NCI-H2081 treated with DMSO at 0.1 percent for 48 hours (cell line): Measurements from ENCODE around the gene MAP3K2.

ENCODE experiments used
- DNase-seq: peaks from one replicate; lab custom pipeline; 2025; lab: John Stamatoyannopoulos, UW

Gene MAP3K2

DNA sequence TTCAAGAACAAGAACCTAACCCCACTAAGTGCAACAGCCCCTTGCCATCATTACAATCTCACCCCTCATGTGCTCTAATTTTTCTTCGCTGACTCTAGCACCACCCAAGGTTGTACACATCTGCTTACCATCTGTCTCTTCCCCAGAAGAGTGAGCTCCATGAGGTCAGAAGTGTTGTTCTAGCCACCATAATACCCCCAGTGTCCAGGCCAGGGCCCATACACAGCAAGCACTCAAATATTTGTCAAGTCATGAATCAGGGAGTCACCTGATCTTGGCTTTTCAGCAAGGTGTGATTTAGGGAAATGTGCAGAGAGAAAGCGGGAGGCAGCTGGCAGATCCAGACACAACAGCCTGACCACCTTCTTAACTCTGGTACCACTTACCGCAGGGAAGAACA is 99.5 kb downstream of the MAP3K2 start:
- DNase-seq = no peak

DNA sequence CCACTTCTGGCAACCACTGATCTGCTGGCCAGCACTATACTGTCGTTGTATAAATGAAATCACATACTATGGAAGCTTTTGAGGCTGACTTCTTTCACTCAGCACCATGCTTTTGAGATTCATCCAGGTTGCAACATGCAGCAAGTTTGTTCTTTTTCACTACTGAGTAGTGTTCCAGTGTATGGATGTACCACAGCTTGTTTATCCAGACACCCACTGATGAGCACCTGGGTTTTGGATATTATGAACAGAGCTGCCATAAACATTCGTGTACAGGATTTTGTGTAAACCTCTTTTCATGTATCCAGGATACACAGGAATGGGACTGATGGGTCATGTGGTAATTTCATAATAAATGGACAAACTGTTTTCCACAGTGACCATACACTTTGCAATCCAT is 104.5 kb downstream of the MAP3K2 start:
- no peak for DNase-seq

DNA sequence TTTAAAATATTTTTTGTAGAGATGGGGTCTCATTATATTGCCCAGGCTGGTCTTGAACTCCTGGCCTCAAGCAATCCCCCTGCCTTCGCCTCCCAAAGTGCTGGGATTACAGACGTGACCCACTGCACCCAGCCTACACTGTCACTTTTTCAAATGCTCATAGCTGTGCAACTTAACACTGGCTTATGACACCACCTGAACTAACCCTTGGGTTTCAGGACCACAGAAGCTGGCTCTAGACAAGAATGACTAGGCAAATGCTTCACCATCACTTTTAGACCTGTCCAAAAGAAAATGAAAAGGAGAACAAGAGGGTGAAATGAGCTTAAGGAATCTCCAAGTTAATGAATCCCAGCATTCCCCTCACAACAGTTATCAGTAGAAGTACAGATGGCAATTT is 107.1 kb downstream of the MAP3K2 start:
- DNase-seq = no peak

DNA sequence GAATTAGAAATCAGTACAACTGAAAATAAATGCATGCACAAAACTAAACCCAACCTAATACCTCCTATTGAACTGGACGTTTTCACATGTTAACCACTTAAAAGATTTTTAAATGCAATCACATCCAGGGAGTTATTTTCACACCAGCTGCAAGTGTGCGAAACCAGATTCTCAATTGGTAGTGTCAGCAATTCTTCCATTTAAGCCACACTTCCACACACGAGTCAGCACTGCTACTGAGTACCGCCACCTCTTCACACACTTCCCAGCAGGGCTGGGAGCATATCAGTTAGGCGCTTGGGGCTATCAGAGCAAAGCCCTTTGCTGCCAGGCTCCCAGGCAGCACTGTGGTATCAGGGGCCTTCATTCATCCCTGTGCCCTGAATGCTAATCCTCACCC is 108.0 kb downstream of the MAP3K2 start:
- no peak for DNase-seq

DNA sequence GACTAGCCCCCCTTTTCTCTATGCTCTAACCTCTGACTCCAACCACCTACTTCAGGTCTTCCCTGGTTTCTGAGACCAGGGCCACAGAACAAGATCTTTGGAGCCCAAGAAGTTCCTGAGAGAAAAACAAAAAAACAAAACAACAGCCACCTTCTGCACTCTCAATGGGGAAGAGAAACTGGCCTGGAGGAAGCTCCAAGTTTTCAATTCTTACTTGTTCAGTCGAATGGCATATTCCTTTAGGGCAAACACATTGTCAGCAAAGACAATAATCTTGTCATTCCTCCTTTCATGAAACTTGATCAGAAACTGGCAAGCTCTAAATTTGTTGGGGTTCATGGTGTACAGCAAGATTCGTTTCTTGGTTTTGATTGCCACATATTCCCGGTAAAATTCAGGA is 108.8 kb downstream of the MAP3K2 start:
- no peak for DNase-seq

DNA sequence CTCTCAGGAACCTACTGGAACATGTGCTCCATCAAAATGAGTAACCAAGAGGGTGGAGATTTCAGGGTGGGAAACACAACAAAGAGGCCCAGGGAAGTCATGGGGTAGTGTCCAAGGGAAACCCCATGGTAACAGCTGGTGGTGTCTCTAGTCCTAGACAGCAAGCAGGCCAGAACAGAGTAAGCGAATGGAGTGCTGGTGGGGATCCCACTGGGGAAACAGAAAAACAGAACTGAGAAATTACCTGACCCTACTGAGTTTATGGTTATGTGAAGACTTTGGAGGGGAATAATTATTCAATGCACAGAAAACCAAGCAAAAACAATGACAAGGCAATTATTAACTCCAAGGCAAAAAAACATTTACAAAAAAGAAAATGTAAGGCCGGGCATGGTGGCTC is 110.7 kb downstream of the MAP3K2 start:
- no peak for DNase-seq

DNA sequence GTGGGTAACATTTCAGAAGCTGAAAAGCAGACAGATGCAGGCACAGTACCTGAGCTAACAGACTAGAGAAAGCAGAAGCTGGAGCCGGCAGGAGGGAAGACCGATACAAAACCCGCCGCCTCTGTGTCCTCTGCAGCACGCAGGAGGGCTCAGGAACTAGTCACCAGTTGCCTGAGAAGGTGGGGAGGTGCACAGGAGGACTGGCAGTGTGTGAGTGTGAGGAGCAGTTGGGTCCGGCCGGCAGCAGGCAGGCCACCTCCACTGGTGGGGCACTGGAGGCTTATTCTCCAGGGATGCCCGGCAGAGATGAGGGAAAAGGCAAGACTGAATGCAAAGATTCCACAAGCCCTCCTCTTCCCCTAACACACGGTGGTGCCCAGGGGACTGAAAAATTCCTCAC is 112.0 kb downstream of the MAP3K2 start:
- no peak for DNase-seq

DNA sequence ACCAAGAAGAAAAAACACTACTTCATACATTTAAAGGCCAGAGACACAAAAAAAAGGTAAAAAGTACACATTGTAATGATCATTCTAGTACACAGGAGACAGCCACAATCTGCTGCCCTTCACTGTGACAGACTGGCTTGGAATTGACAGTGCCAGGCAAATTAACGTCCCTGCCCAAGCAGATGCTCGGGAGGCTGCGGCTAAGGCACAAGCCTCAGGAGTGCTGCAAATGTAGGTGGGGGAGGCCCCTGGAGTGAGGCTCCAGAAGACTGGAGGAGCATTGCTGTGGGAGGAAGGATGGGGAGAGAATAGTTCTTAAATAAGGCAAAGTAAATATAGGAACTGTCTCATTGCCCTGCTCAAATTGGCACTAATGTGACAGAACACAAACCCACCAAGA is 112.4 kb downstream of the MAP3K2 start:
- DNase-seq = no peak

DNA sequence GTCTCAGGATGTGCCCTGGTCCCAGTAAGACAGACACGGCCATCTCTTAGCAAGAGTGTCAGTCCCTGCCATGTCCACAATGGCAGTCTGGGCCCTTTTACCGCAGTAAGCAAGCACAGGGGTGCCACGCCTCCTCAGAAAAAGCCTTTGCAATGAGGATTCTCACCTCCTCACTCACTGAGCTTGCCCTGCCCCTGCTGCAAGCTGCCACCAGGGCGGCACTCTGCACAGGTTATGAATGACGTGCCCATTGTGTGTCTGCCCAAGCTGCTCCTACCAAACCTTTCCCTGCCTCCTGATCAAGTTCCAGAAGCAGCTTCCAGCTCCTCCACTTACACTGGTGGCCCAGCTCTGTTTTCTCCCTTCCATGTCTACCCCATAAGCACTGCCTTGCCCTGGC is 117.1 kb downstream of the MAP3K2 start:
- DNase-seq = no peak

DNA sequence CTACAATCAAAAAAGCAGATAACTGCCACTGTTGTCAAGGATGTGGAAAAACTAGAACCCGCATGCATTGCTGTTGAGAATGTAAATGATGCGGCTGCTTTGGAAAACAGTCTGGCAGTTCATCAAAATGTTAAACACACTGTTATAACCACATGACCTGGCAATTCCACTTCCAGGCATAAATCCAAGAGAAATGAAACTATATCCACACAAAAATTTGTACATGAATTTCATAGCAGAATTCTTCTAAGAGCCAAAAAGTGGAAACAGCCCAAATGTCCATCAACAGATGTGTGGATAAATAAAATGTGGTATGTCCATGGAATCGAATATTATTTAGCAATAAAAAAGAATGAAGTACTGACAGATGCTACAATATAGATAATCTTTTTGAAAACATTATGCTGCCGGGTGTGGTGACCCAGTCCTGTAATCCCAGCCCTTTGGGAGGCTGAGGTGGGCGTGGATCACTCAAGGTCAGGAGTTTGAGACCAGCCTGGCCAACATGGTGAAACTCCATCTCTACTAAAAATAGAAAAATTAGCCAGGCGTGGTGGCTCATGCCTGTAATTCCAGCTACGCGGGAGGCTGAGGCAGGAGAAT is 125.9 kb downstream of the MAP3K2 start:
- DNase-seq = no peak

DNA sequence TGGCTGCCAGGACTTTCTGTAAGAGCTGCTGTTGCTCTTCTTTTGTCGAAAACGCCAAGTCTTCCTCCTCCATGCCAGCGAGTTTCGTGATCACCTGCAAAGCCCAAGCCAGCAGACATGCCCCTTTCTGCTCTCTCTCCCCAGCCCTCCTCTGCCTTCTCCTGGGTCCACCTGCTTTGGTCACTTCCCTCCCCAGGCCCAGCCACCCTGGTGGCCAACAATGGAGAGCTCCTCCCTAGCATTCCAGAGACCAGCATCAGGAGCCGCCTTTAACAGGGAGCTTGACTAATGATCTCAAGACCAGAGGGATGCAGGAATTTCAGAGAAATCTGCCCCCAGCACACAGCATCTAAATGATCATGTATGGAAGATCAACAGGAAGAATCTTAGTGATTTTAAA is 128.4 kb downstream of the MAP3K2 start:
- DNase-seq = no peak

DNA sequence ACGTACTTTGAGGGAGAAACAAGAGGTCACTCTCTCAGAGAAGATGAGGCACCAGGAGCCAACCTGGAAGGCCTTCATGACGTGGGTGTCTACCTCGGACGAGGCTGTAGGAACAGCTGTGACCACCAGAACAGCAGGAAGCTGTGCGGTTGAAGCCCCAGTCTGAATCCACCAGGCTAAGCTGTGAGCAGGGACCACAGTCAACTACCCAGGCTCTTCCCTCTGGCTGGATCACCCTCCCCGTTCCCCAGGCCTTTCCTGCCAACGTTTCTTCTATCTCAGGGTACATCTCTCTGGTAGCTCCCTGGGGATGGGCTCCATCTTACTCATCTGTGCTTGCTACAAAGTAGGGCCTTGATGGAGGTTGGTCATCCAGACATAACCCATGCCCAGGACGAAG is 130.9 kb downstream of the MAP3K2 start:
- no peak for DNase-seq

DNA sequence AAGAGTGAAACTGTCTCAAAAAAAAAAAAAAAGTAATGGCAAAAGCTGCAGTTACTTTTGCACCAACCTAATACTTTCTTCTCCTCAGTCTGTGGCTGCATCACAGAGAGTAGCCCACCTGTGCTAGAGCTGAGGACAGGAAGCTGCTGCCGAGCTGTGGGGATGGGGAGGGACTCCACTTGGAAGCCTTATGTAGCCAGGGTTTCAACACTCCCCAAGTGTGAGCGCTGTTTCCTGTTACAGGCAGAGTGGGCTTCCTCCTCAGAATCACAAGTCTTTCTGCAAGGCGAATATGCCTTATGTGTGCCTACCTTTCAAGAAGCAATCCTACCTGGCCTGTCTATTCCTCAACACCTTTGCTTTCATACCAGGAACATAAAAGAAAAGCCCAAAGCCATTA is 131.4 kb downstream of the MAP3K2 start:
- no peak for DNase-seq

DNA sequence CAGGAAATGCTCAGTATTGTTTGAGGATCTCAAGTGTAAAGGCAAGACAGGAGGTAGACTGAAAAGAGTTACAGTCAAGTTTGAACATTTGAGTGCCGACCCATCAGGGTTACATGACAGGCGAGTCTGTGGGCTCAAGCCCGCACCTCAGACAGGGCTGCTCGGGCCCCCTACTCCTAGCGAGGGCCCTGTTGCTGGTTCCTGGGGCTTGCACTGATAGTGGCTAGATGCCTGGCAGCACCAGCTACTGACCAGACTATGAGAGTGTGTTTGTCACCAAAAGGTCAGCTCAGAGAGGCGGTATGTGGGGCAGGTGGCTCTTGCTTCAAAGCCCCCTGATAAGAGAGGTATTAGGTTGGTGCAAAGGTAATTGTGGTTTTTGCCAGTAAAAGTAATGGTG is 132.1 kb downstream of the MAP3K2 start:
- DNase-seq = no peak

DNA sequence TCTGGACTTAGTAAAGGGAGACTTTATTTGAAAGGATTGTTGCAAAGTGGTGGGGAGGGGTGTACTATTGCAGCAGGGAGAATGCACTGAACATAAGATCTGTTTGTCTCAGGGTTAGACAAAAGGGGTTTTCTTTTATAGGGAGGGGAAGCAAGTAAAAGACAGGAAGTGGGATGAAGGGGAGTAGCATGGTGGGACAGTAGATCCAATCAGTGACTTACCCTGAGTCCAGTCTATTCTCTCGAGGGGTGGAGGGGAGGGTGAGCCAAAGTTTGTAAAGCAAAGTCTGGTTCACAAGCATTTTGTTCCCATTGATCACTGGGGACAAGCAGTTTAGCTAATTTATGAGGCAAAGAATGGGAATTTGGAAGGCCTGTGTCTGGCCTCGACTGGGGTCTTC is 132.6 kb downstream of the MAP3K2 start:
- no peak for DNase-seq

DNA sequence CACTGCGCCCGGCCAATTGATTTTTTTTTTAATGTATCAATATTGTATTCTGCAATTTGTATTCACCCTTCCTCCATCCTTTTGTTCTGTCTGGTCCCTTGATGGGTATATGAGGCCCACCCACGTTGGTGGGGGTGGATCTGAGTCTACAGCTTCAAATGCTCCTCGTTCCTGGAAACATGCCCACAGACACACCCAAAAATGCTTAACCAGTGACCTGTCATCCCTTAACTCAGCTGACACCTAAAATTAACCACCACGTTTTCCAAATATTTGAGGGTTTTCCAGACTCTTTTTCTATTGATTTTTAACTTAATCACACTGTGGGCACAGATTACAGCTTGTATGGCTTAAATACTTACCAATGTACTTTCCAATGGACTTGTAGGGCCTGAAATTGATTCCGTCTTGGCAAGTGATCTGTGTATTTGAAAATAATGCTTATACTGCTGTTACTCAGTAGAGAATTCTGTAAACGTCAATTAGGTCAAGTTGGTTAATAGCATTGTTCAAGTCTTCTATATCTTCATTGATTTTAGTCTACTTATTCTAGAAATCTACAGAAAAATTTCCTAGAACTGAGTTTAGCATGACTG is 133.3 kb downstream of the MAP3K2 start:
- no peak for DNase-seq
